VCaP (cell line): ENCODE results near the gene GPLD1.

Experiments
- H3K27ac ChIP-seq: fragments of 450-650 bp; 2 replicates; pipeline ENCODE4 v1.5.1; 2017
- TF ChIP-seq, protein P1 (sequence below): fragments of 450-650 bp; conservative IDR thresholded peaks from 2 replicates; pipeline ENCODE4 v1.5.1; 2017; ENCODE audit warnings: mild to moderate bottlenecking, moderate library complexity

Gene GPLD1

DNA sequence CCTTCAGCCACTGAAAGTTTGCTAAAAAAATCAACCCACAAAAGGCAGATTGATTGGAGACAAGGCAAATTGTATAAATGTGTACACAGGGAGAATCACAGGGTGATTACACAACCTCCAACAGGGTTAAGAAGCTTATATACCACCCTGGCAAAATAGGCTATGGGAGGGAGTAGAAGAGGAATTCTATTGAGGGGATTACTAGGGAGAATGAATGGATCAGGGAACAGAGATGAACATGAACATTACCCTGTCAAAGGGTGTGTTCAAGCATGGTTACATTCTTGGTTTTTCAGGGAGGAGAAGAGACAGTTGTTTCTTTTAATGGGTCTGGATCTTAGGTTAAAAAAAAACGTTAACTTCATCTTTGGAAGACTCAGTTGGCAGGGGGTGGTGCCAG lies 91.7 kb downstream of the GPLD1 start:
- no peak overlapping the region for H3K27ac ChIP-seq
- TF ChIP-seq, protein P1, sequence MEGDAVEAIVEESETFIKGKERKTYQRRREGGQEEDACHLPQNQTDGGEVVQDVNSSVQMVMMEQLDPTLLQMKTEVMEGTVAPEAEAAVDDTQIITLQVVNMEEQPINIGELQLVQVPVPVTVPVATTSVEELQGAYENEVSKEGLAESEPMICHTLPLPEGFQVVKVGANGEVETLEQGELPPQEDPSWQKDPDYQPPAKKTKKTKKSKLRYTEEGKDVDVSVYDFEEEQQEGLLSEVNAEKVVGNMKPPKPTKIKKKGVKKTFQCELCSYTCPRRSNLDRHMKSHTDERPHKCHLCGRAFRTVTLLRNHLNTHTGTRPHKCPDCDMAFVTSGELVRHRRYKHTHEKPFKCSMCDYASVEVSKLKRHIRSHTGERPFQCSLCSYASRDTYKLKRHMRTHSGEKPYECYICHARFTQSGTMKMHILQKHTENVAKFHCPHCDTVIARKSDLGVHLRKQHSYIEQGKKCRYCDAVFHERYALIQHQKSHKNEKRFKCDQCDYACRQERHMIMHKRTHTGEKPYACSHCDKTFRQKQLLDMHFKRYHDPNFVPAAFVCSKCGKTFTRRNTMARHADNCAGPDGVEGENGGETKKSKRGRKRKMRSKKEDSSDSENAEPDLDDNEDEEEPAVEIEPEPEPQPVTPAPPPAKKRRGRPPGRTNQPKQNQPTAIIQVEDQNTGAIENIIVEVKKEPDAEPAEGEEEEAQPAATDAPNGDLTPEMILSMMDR, result no peak

DNA sequence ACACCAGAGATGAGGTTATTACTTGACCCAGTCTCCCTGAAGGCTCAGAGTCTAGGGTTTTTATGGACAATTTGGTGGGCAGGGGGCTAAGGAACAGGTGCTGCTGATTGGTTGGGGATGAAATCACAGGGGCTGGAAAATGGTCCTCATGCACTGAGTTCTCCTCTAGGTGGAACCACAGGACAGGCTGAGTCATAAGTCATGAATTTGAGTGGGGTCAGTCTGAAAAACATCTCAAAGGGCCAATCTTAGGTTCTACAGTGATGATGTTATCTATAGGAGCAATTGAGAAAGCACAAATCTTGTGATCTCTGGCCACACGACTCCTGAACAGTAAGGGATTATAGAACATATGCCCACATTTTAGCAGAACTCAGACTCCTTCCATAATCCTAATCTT lies 92.6 kb downstream of the GPLD1 start:
- H3K27ac ChIP-seq, result no peak overlapping the region
- TF ChIP-seq, protein P1, result no peak

DNA sequence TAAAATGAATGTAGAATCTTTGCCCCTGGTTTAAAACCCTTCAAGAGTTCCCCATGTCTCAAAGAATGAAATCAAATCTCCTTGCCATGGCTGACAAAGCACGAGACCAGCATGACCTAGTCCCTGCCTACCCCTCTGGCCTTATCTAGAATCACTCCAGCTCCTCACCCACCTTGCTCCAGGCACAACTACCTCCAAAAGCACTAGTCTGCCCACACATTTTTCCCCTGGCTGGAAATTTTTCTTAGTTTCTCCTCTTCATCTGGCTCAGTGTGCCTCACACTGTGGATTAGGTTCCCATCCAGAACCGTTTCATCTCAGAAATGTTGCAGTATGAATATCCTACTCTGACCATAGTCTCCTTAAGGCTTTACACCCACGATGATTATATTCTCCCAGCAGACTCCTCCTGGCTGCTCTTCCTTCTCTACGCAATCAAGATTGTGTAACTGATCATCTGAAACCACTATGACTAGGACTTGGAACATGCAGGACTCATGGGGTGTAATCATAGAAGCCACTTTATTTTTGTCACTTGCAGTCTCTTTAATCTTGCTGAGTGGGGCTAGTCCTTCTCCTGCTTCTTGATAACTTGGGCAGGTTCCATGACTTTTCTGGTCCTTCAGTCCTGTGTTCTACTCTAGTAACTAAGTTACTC lies 94.5 kb downstream of the GPLD1 start:
- TF ChIP-seq, protein P1, result no peak
- H3K27ac ChIP-seq, result no peak overlapping the region

DNA sequence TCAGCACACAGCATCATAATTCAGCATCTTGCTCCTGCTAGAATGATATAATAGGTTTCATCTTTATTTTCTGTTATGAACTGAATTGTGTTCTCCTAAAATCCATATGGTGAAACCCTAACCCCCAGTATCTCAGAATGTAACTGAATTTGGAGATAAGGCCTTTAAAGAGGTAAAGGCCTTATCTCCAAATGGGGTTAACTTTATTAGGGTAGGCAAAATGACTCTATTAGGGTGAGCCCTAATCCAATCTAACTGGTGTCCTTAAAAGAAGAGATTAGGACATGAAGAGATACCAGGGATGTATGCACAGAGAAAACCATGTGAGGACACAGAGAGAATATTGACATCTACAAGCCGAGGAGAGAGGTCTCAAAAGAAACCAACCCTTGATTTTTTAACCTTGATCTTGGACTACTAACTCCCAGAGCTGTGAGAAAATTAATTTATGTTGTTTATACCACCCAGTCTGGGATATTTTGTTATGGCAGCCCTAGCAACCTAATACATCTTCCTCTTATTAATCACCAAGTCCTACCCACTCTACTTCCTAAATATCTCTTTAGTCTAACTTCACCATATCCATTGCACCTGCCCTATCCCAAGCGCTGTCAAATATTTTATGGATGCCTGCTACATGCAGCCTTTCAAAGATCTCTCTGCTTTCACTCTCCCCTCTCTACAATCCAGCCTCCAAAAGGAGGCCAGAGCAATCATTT lies 95.2 kb downstream of the GPLD1 start:
- H3K27ac ChIP-seq, result no peak overlapping the region
- TF ChIP-seq, protein P1, result no peak

DNA sequence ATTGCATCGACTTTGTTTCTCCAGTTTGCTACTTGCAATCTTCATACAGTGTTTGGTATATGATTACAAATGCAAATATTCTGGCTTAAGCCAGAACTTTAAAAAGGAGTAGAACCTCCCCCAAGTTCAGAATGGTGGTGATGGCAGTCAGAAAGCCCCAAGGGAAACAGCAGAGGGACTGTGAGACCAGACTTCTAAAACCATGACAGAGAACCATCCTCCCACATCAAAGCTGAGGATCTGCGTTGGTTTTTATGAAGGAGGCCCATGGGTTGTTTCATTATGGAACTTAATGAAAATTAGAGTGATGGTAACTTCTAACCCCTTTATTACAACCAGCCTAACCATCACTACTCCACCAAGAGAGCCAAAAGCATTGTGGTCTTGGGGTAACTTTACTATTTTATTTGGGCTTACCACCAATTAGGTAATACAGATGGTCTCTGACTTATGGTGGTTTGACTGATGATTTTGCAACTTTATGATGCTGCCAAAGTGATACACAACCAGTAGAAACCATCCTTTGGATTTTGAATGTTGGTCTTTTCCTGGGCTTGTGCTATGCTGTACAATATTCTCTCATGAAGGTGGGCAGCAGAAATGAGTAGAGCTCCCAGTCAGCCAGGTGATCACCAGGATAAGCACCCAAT lies 97.5 kb downstream of the GPLD1 start:
- no peak overlapping the region for H3K27ac ChIP-seq
- TF ChIP-seq, protein P1, result no peak

DNA sequence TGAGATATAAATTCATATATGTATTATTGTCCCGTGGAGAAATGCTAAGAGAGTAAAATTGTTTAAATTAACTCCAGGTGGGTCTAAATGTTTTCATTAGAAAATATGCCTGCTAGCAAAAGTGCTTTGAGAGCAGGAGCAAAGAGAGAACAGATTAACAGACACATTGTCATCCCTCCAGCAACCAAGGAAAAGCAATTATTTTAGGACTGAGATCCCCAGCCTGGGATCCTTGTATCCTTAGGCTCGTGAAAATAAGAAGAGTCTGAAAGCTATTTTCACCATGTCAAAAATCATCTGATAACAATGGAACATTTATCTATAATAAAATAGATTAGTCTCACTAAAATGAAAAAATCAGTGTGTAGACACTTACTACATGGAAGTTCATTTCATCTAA lies 98.2 kb downstream of the GPLD1 start:
- TF ChIP-seq, protein P1, result no peak
- H3K27ac ChIP-seq, result no peak overlapping the region

DNA sequence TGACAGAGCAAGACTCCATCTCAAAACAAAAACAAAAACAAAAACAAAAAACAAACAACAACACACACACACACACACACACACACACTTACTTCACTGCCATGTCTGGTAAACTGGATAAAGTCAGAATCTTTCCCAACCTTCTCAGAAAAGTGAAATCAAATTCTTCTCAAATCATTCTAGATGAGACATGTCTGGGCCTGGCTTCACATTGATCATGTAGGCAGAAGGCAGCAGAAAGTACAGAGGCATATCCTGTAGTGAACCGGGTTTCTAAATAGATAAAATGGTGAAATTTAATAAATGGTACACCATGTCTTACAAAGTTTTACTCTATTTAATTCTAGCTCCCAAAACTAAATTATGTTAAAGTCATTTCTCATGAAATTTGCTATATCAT lies 101.6 kb downstream of the GPLD1 start:
- TF ChIP-seq, protein P1, result no peak
- H3K27ac ChIP-seq, result peak overlapping the region; percentile 43
